AML-193 (cell line): ENCODE results near the gene CHSY1.
"Not testable (repeated sequence)": the region's sequence is repeated elsewhere in the genome, so short reads cannot be mapped to it uniquely, and the experiment has no call there.

Source experiments
- DNase-seq, 2 experiments: peaks; one replicate each; lab custom pipeline; 2025; lab: John Stamatoyannopoulos, UW

The CHSY1 gene

GRCh38 chr15:101135532-101136166 is 116.2 kb downstream of the CHSY1 start:
- DNase-seq, result no peak

- DNase-seq, result no peak
Observed at GRCh38 chr15:101134780-101135179, 117.1 kb downstream of the CHSY1 start.

- no peak for DNase-seq
Observed at GRCh38 chr15:101133751-101134261, 118.0 kb downstream of the CHSY1 start.

GRCh38 chr15:101133181-101133460 is 118.7 kb downstream of the CHSY1 start:
- no peak for DNase-seq

GRCh38 chr15:101132390-101133180 is 119.3 kb downstream of the CHSY1 start:
- no peak for DNase-seq

- DNase-seq, result peak; percentile 13 to 28
Observed at GRCh38 chr15:101131489-101132389, 120.1 kb downstream of the CHSY1 start.

- no peak for DNase-seq
Observed at GRCh38 chr15:101129851-101130380, 121.9 kb downstream of the CHSY1 start.

GRCh38 chr15:101128221-101129015 is 123.4 kb downstream of the CHSY1 start:
- DNase-seq, result no peak

GRCh38 chr15:101127506-101128076 is 124.3 kb downstream of the CHSY1 start:
- DNase-seq, result peak; percentile 39 to 61

GRCh38 chr15:101126618-101127505 is 125.0 kb downstream of the CHSY1 start:
- DNase-seq, result no peak

GRCh38 chr15:101125881-101126428 is 125.9 kb downstream of the CHSY1 start:
- DNase-seq, result not testable (repeated sequence)
